Endodermal cell (in vitro differentiated cells): ENCODE measurements around the gene CFAP206. TPM values are rescaled to one million over a fixed set of nuclear protein-coding genes. Genes with fewer than 3 reads are reported as not detected.

ENCODE experiments used
- DNase-seq: peaks from one replicate; pipeline ENCODE4 v3.0.0-alpha.2; 2017
- H3K27ac ChIP-seq: 2 replicates; pipeline ENCODE4 v1.5.1; 2013; ENCODE audit warnings: mild to moderate bottlenecking, low read depth, low read length, moderate library complexity
- H3K27me3 ChIP-seq: 2 replicates; pipeline ENCODE4 v1.6.1; 2013; ENCODE audit warnings: mild to moderate bottlenecking, low read length, moderate library complexity; ENCODE audit not compliant: insufficient read depth, control insufficient read depth, poor library complexity, severe bottlenecking
- H3K36me3 ChIP-seq: 2 replicates; pipeline ENCODE4 v1.7.0; 2013; ENCODE audit warnings: mild to moderate bottlenecking, low read length, moderate library complexity; ENCODE audit not compliant: control insufficient read depth, insufficient read depth
- H3K4me1 ChIP-seq: one replicate; pipeline ENCODE4 v1.7.0; 2013; ENCODE audit warnings: low read length; ENCODE audit not compliant: control insufficient read depth, insufficient read depth
- H3K4me3 ChIP-seq: 2 replicates; pipeline ENCODE4 v1.5.1; 2013; ENCODE audit warnings: mild to moderate bottlenecking, low read length, moderate library complexity
- H3K9ac ChIP-seq: 2 replicates; pipeline ENCODE4 v1.6.1; 2013; ENCODE audit warnings: mild to moderate bottlenecking, low read length, moderate library complexity; ENCODE audit not compliant: poor library complexity, severe bottlenecking; ENCODE audit errors: extremely low read depth
- H3K9me3 ChIP-seq: 2 replicates; pipeline ENCODE4 v1.6.1; 2013; ENCODE audit warnings: mild to moderate bottlenecking, low read length, moderate library complexity; ENCODE audit not compliant: control insufficient read depth
- H3K27ac Mint-ChIP-seq: 2 replicates; pipeline ENCODE4 v1.8.0; 2020; ENCODE audit warnings: mixed read lengths
- H3K27me3 Mint-ChIP-seq: 2 replicates; pipeline ENCODE4 v1.8.0; 2021; ENCODE audit warnings: mild to moderate bottlenecking, mixed read lengths; ENCODE audit not compliant: insufficient read depth
- H3K36me3 Mint-ChIP-seq: 2 replicates; pipeline ENCODE4 v1.8.0; 2020; ENCODE audit warnings: low read depth, mixed read lengths
- H3K4me1 Mint-ChIP-seq: 2 replicates; pipeline ENCODE4 v1.8.0; 2020; ENCODE audit warnings: mixed read lengths
- H3K4me3 Mint-ChIP-seq: 2 replicates; pipeline ENCODE4 v1.8.0; 2020; ENCODE audit warnings: mild to moderate bottlenecking, moderate library complexity, mixed read lengths
- H3K9me3 Mint-ChIP-seq: 2 replicates; pipeline ENCODE4 v1.8.0; 2020; ENCODE audit warnings: mild to moderate bottlenecking, mixed read lengths
- CTCF ChIP-seq: fragments of 200-600 bp; sonication (generic); conservative IDR thresholded peaks from 2 replicates; pipeline ENCODE4 v1.5.0; 2021; ENCODE audit warnings: antibody characterized with exemption, mild to moderate bottlenecking
- WGBS, 2 experiments: methylation state at CpG; one replicate each; pipeline versions ENCODE4 v1.1.5 to v1.1.7; 2013; ENCODE audit warnings: missing lambda C conversion rate in 2 of 2, mixed read lengths in 1 of 2; ENCODE audit not compliant: insufficient coverage in 1 of 2, insufficient read length in 1 of 2; 5-methylcytosine and 5-hydroxymethylcytosine counted together
- total RNA-seq, 2 donors: library from RNA; stranded (reverse); fragmentation: NEBNext Ultra II Directional in 1 of 2; extraction: Animal tissue kit (Norgen Biotek cat#: 25700) in 1 of 2; gene quantifications; 2 replicates in 1 of 2; 3 replicates in 1 of 2; pipeline ENCODE4 v1.2.1, GENCODE V29; 2021

The CFAP206 gene
- total RNA-seq, 2 donors from 2014 or later, result 0.22 to 0.29 TPM

GRCh38 chr6:87375315-87375714 lies 32.5 kb upstream of the CFAP206 start:
- peaks cover 6% of the 10 kb centered on the region for H3K9me3 Mint-ChIP-seq
- DNase-seq, result no peak
- 98 to 100% methylated on average over 2 of the region's 2 CpGs for WGBS, 2 experiments

GRCh38 chr6:87376643-87377042 lies 31.1 kb upstream of the CFAP206 start:
- Histone ChIP-seq H3K9ac (no peak overlapping the region), H3K27me3 (no peaks in the 10 kb centered on the region), H3K27ac (no peak overlapping the region), H3K4me1 (no peaks in the 10 kb centered on the region), H3K36me3 (no peaks in the 10 kb centered on the region), H3K4me3 (no peak overlapping the region), H3K9me3 (peaks cover 5% of the 10 kb centered on the region)
- no peak for DNase-seq
- Mint-ChIP-seq H3K27me3 (no peaks in the 10 kb centered on the region), H3K4me1 (no peaks in the 10 kb centered on the region), H3K9me3 (peaks cover 6% of the 10 kb centered on the region), H3K4me3 (no peak overlapping the region), H3K27ac (no peak overlapping the region), H3K36me3 (no peaks in the 10 kb centered on the region)
- TF ChIP-seq CTCF, result no peak
- 96 to 100% methylated on average over 1 to 2 of the region's 2 CpGs for WGBS, 2 experiments

More at GRCh38 chr6:87375315-87375714, 32.5 kb upstream of the CFAP206 start:
- H3K27me3 ChIP-seq, result no peaks in the 10 kb centered on the region
- no peak overlapping the region for H3K27ac Mint-ChIP-seq
- no peak overlapping the region for H3K9ac ChIP-seq
- no peaks in the 10 kb centered on the region for H3K36me3 ChIP-seq
- H3K36me3 Mint-ChIP-seq, result no peaks in the 10 kb centered on the region
- no peak overlapping the region for H3K4me3 ChIP-seq
- H3K4me1 ChIP-seq, result no peaks in the 10 kb centered on the region
- H3K4me3 Mint-ChIP-seq, result no peak overlapping the region
- no peaks in the 10 kb centered on the region for H3K27me3 Mint-ChIP-seq
- peaks cover 5% of the 10 kb centered on the region for H3K9me3 ChIP-seq
- H3K27ac ChIP-seq, result no peak overlapping the region
- H3K4me1 Mint-ChIP-seq, result no peaks in the 10 kb centered on the region
- TF ChIP-seq CTCF, result no peak

GRCh38 chr6:87378947-87379346 lies 28.8 kb upstream of the CFAP206 start:
- peak overlapping the region; percentile 44 for H3K27ac Mint-ChIP-seq
- no peak for TF ChIP-seq CTCF
- DNase-seq, result no peak
- H3K4me1 Mint-ChIP-seq, result no peaks in the 10 kb centered on the region
- 93 to 100% methylated on average over 1 to 4 of the region's 4 CpGs for WGBS, 2 experiments
- H3K27me3 Mint-ChIP-seq, result no peaks in the 10 kb centered on the region
- H3K4me3 Mint-ChIP-seq, result no peak overlapping the region
- no peaks in the 10 kb centered on the region for H3K27me3 ChIP-seq
- no peak overlapping the region for H3K9ac ChIP-seq
- H3K36me3 ChIP-seq, result no peaks in the 10 kb centered on the region
- peaks cover 2% of the 10 kb centered on the region for H3K36me3 Mint-ChIP-seq
- no peaks in the 10 kb centered on the region for H3K9me3 Mint-ChIP-seq
- H3K4me1 ChIP-seq, result no peaks in the 10 kb centered on the region
- no peak overlapping the region for H3K4me3 ChIP-seq
- no peaks in the 10 kb centered on the region for H3K9me3 ChIP-seq
- H3K27ac ChIP-seq, result no peak overlapping the region
